PC-9 (cell line): ENCODE results near the gene DOCK6. TPM values are rescaled to one million over a fixed set of nuclear protein-coding genes. Genes with fewer than 3 reads are reported as not detected.
"Not testable (repeated sequence)": the region's sequence is repeated elsewhere in the genome, so short reads cannot be mapped to it uniquely, and the experiment has no call there.

ENCODE experiments used
- BruUV-seq: library from RNA; stranded (reverse); fragments of 400-500 nt; replicated peaks from 2 replicates; lab custom pipeline; 2021; lab: Mats Ljungman, UMichigan
- CTCF ChIA-PET: fragments of 300-600 bp; sonication (Branson Sonifier 250); formaldehyde crosslinking; loops from one replicate; lab custom pipeline; 2022; ENCODE audit warnings: antibody characterized with exemption; lab: Charles Lee
- POLR2A ChIA-PET: fragments of 300-600 bp; sonication (Branson Sonifier 250); formaldehyde crosslinking; loops from one replicate; lab custom pipeline; 2022; ENCODE audit warnings: antibody characterized with exemption; ENCODE audit not compliant: unreplicated experiment; lab: Charles Lee
- DNase-seq, 2 experiments: peaks; one replicate each; pipeline versions ENCODE4 v3.0.0 to v3.0.0-alpha.2; 2015 to 2022; ENCODE audit warnings: mixed read lengths in 1 of 2
- H2AFZ ChIP-seq: fragments of 200-600 bp; sonication (generic); 2 replicates; pipeline ENCODE4 v1.8.1; 2017; ENCODE audit warnings: antibody characterized with exemption
- H3F3A ChIP-seq: fragments of 200-600 bp; sonication (generic); 2 replicates; pipeline ENCODE4 v1.8.1; 2017; ENCODE audit warnings: antibody characterized with exemption, mild to moderate bottlenecking, low read depth; ENCODE audit not compliant: insufficient read depth
- H3K27ac ChIP-seq: fragments of 200-600 bp; sonication (generic); 2 replicates; pipeline ENCODE4 v1.6.1; 2016; ENCODE audit warnings: mixed run types
- H3K27me3 ChIP-seq: fragments of 200-600 bp; sonication (generic); 2 replicates; pipeline ENCODE4 v1.6.1; 2016; ENCODE audit warnings: low read depth, mixed run types; ENCODE audit not compliant: insufficient read depth
- H3K36me3 ChIP-seq: fragments of 200-600 bp; sonication (generic); 2 replicates; pipeline ENCODE4 v1.6.1; 2016; ENCODE audit warnings: low read depth, mixed run types
- H3K4me1 ChIP-seq: fragments of 200-600 bp; sonication (generic); replicated peaks from 2 replicates; pipeline ENCODE4 v1.6.1; 2016; ENCODE audit warnings: mixed run types; ENCODE audit not compliant: insufficient read depth
- H3K4me2 ChIP-seq: fragments of 200-600 bp; sonication (generic); 2 replicates; pipeline ENCODE4 v1.6.1; 2017; ENCODE audit warnings: mixed run types
- H3K4me3 ChIP-seq: fragments of 200-600 bp; sonication (generic); 2 replicates; pipeline ENCODE4 v1.6.1; 2016; ENCODE audit warnings: mixed run types
- H3K79me2 ChIP-seq: fragments of 200-600 bp; sonication (generic); 2 replicates; pipeline ENCODE4 v1.6.1; 2017; ENCODE audit warnings: low read depth, mixed run types
- H3K9me2 ChIP-seq: fragments of 200-600 bp; sonication (generic); 2 replicates; pipeline ENCODE4 v1.8.1; 2017; ENCODE audit warnings: mild to moderate bottlenecking; ENCODE audit not compliant: insufficient read depth
- H3K9me3 ChIP-seq: fragments of 200-600 bp; sonication (generic); 2 replicates; pipeline ENCODE4 v1.8.1; 2016; ENCODE audit warnings: low read depth; ENCODE audit not compliant: insufficient read depth
- H4K20me1 ChIP-seq: fragments of 200-600 bp; sonication (generic); 2 replicates; pipeline ENCODE4 v1.8.1; 2017; ENCODE audit not compliant: insufficient read depth
- EZH2 ChIP-seq: fragments of 200-600 bp; sonication (generic); IDR thresholded peaks from 2 replicates; pipeline ENCODE4 v1.8.0; 2017; ENCODE audit warnings: antibody characterized with exemption, low read depth
- intact Hi-C: fragments of 100-400 bp; cut with micrococcal nuclease; formaldehyde crosslinking; loops from one replicate; pipeline ENCODE4 v1.10.0; 2022; ENCODE audit not compliant: unreplicated experiment
- total RNA-seq: library from RNA; stranded (reverse); gene quantifications from 2 replicates; pipeline ENCODE4 v1.2.3, GENCODE V29; 2021
- TF ChIP-seq, protein P1 (sequence below): fragments of 200-600 bp; sonication (generic); conservative IDR thresholded peaks from 2 replicates; pipeline ENCODE4 v1.6.1; 2017; ENCODE audit warnings: mixed run types, antibody characterized with exemption, mild to moderate bottlenecking, moderate library complexity

DOCK6 gene
- total RNA-seq, 1 experiment from 2014 or later = 32.5 TPM

DNA sequence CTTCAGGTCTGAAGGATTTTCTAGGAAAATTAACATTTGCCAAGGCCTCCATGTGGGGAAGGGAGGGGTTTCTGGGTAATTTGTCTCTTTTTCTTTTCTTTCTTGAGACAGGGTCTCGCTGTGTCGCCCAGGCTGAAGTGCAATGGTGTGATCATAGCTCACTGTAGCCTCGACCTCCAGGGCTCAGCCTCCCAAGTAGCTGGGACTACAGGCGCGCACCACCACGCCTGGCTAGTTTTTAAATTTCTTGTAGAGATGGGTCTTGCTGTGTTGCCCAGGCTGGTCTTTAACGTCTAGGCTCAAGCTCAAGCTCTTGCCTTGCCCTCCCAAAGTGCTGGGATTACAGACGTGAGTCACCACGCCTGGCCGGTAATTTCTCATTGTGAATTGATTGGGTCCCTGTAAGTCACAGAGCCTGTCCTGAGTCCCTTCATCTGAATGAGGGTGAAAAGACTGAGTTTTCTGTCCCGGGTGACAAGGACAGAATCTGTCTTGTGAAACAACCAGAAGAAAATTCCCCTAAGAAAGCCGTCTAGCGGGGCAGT is 96.8 kb downstream of the DOCK6 start:
- Histone ChIP-seq H3K4me1 (peaks cover 14% of the 10 kb centered on the region; the same call in 1 of the 2 replicates), H3K4me3 (no peak overlapping the region), H3K27me3 (no peaks in the 10 kb centered on the region), H3F3A (peaks cover 20% of the 10 kb centered on the region; the same call in 1 of the 2 replicates), H2AFZ (no peak overlapping the region), H3K9me3 (no peaks in the 10 kb centered on the region), H3K4me2 (no peak overlapping the region), H3K79me2 (no peaks in the 10 kb centered on the region), H3K9me2 (no peaks in the 10 kb centered on the region), H3K36me3 (no peaks in the 10 kb centered on the region), H4K20me1 (no peaks in the 10 kb centered on the region), H3K27ac (no peak overlapping the region)
- no peak for DNase-seq
- TSS peak; percentile 32 for BruUV-seq
- ChIA-PET CTCF (no interaction called here), POLR2A (no interaction called here)
- intact Hi-C loops = no loop called here
- TF ChIP-seq, protein P1, sequence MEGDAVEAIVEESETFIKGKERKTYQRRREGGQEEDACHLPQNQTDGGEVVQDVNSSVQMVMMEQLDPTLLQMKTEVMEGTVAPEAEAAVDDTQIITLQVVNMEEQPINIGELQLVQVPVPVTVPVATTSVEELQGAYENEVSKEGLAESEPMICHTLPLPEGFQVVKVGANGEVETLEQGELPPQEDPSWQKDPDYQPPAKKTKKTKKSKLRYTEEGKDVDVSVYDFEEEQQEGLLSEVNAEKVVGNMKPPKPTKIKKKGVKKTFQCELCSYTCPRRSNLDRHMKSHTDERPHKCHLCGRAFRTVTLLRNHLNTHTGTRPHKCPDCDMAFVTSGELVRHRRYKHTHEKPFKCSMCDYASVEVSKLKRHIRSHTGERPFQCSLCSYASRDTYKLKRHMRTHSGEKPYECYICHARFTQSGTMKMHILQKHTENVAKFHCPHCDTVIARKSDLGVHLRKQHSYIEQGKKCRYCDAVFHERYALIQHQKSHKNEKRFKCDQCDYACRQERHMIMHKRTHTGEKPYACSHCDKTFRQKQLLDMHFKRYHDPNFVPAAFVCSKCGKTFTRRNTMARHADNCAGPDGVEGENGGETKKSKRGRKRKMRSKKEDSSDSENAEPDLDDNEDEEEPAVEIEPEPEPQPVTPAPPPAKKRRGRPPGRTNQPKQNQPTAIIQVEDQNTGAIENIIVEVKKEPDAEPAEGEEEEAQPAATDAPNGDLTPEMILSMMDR = no peak
- TF ChIP-seq EZH2 = no peak

DNA sequence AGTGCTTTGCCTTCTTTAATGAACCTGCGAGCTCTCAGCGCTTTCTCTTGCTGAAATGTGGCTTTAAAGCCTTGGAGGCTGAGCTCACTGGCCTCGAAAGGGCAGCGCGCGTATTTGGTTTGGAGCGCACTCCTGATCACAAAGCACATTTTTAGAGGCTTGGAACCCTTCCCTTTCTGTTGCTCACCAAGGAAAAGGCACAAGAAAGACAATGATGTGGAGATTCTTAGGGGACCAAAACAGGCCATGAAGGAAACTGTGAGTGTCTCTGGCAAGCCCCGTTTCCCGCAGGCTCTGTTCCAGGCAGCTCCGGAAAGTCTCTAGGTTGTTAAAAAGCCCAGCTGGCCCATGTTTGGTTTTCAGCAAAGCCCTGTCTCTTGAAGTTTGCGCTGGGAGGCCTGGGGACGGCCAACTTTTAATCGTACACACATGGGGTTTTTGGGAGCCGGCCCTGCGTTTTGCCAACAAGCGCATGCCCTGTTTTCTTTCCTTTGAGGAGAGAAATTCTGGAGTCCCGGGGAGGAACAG is 97.4 kb downstream of the DOCK6 start:
- no peak overlapping the region for H3K4me3 ChIP-seq
- ChIA-PET POLR2A (no interaction called here), CTCF (interaction anchor here (0.5 kb wide), 1 partner anchor 39 kb away, joined by 6 read pairs; no protein-coding TSS in a partner anchor)
- H3K4me2 ChIP-seq = no peak overlapping the region
- H4K20me1 ChIP-seq = no peaks in the 10 kb centered on the region
- peaks cover 20% of the 10 kb centered on the region; the same call in 1 of the 2 replicates for H3F3A ChIP-seq
- no peaks in the 10 kb centered on the region for H3K36me3 ChIP-seq
- H3K9me3 ChIP-seq = no peaks in the 10 kb centered on the region
- no TSS peak for BruUV-seq
- no peaks in the 10 kb centered on the region for H3K9me2 ChIP-seq
- TF ChIP-seq, protein P1 = no peak
- TF ChIP-seq EZH2 = no peak
- H2AFZ ChIP-seq = no peak overlapping the region
- H3K27ac ChIP-seq = no peak overlapping the region
- DNase-seq = no peak
- no peaks in the 10 kb centered on the region for H3K79me2 ChIP-seq
- H3K4me1 ChIP-seq = peaks cover 14% of the 10 kb centered on the region; the same call in 1 of the 2 replicates
- intact Hi-C loops = no loop called here
- H3K27me3 ChIP-seq = no peaks in the 10 kb centered on the region

DNA sequence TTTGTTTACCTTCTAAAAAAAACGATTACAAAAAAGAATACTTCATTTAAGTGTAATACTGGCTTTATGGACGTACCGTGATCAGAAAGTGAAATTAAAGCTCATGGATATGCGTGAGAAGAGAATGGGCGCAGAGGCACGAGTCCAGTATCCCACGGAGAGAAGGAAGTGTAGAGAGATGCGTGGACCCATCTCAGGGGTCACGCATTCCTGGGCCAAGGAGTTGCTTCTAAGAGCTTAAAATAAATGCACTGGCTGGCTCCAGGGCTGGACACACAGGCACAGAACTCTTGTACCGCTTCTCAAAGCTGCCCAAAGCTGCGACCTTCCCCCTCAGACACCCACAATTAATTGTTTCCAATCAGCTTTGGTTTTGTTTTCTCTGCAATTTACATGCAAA is 98.0 kb downstream of the DOCK6 start:
- Histone ChIP-seq H4K20me1 (no peaks in the 10 kb centered on the region), H3K36me3 (no peaks in the 10 kb centered on the region), H3F3A (peaks cover 14% of the 10 kb centered on the region; the same call in 1 of the 2 replicates), H3K4me2 (no peak overlapping the region), H3K27ac (no peak overlapping the region), H3K79me2 (no peaks in the 10 kb centered on the region), H3K27me3 (no peaks in the 10 kb centered on the region), H3K9me3 (no peaks in the 10 kb centered on the region), H2AFZ (no peak overlapping the region), H3K9me2 (no peaks in the 10 kb centered on the region), H3K4me3 (no peak overlapping the region), H3K4me1 (peaks cover 12% of the 10 kb centered on the region; the same call in 1 of the 2 replicates)
- TF ChIP-seq, protein P1 = no peak
- TF ChIP-seq EZH2 = no peak
- no peak for DNase-seq
- ChIA-PET POLR2A (no interaction called here), CTCF (interaction anchor here (0.5 to 0.7 kb wide), 2 partner anchors 8 to 39 kb away, joined by 3 to 6 read pairs; no protein-coding TSS in a partner anchor)
- no TSS peak for BruUV-seq
- intact Hi-C loops = no loop called here

DNA sequence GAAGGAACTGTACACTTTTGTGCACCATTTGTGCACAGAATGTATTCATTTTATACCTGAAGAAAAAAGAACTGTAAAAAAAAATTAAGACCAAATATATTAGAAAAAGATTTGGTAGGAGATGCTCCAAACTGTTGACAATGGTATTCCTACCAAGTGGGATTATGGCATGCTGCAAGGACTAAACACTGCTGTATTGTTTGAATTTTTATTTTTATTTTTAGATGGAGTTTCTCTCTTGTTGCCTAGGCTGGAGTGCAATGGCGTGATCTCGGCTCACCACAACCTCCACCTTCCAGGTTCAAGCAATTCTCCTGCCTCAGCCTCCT is 101.9 kb downstream of the DOCK6 start:
- H4K20me1 ChIP-seq, H3K27ac ChIP-seq, H3K79me2 ChIP-seq, BruUV-seq, CTCF ChIA-PET, H3K4me2 ChIP-seq, H2AFZ ChIP-seq, POLR2A ChIA-PET, intact Hi-C loops, H3K9me2 ChIP-seq, H3K27me3 ChIP-seq, H3K36me3 ChIP-seq, H3K9me3 ChIP-seq, H3K4me3 ChIP-seq: not testable (repeated sequence)
- Histone ChIP-seq H3F3A (peaks cover 20% of the 10 kb centered on the region; the same call in 1 of the 2 replicates), H3K4me1 (0 out of 2 replicates have a peak, but pooled peaks cover 16% of the 10 kb centered on the region)
- peak in 1 of 2 experiments; percentile 22 for DNase-seq
